Prostate gland (tissue), 2 donors: Measurements from ENCODE around the gene KANSL3.

Experiments used
- POLR2A ChIP-seq: fragments of 450-650 bp; IDR thresholded peaks from one replicate; pipeline ENCODE4 v1.6.1; 2016; ENCODE audit warnings: antibody characterized with exemption, mild to moderate bottlenecking
- POLR2AphosphoS5 ChIP-seq: sonication (generic); formaldehyde crosslinking; IDR thresholded peaks from one replicate; pipeline ENCODE4 v1.6.1; 2017; ENCODE audit warnings: antibody characterized with exemption
- TF ChIP-seq, protein P1 (sequence below), 4 experiments: fragments of 200-600 bp in 2 of 4; fragments of 450-650 bp in 2 of 4; sonication (generic) in 2 of 4; IDR thresholded peaks; 1 replicate in 3 of 4; 2 replicates in 1 of 4; pipeline ENCODE4 v1.5.1; 2016 to 2019; ENCODE audit warnings: antibody characterized with exemption in 4 of 4, mild to moderate bottlenecking in 2 of 4, moderate library complexity in 2 of 4

DNA sequence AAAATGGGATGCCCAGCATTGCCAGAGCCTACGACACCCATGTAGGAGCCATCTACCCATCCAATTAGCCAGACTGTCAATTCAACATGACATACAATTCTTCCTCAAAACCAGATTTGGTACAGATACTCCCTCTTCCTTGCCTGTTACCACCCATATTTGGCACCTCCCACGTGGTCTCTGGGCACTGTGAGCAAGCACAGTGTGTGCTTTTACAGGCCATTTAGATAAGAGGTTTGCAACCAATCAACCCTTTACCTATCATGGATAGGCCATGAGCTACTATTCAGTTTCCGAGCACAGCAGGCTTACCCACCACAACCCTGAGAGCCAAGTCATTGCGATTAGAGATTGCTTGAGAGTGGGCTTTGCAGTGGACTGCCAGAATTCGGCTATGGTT is 60.6 kb downstream of the KANSL3 start:
- TF ChIP-seq POLR2A (no peak), POLR2AphosphoS5 (no peak)
- TF ChIP-seq, protein P1, sequence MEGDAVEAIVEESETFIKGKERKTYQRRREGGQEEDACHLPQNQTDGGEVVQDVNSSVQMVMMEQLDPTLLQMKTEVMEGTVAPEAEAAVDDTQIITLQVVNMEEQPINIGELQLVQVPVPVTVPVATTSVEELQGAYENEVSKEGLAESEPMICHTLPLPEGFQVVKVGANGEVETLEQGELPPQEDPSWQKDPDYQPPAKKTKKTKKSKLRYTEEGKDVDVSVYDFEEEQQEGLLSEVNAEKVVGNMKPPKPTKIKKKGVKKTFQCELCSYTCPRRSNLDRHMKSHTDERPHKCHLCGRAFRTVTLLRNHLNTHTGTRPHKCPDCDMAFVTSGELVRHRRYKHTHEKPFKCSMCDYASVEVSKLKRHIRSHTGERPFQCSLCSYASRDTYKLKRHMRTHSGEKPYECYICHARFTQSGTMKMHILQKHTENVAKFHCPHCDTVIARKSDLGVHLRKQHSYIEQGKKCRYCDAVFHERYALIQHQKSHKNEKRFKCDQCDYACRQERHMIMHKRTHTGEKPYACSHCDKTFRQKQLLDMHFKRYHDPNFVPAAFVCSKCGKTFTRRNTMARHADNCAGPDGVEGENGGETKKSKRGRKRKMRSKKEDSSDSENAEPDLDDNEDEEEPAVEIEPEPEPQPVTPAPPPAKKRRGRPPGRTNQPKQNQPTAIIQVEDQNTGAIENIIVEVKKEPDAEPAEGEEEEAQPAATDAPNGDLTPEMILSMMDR (IDR thresholded peaks at IDR 0.05), result no peak
